ENCODE results near the gene ZNF74.

DNA sequence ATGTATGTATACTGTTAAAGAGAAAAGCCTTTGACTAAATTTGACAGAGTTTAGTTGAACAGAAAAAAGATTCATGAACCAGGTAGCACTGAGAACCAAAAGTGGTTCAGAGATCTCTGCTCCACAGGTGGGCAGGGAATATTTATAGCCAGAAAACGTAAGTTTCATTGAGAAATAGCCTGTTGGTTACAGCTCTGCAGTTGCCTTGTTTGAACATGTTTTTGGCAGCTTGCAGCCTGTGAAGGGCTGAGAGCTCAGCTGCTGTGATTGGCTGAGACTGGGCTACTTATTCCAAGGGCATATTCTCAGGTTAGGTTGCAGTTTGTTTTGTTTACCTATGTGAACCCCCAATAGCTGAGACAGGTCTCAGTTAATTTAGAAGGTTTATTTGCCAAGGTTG lies 13.5 kb upstream of the ZNF74 start:
- TF ChIP-seq CTCF (IDR thresholded peaks at IDR 0.05; ENCODE audit: poor library complexity) (no peak), EZH2phosphoT487 (IDR thresholded peaks at IDR 0.05; ENCODE audit: low read depth, severe bottlenecking, unreplicated experiment) (no peak), EZH2 (IDR thresholded peaks at IDR 0.05; ENCODE audit: borderline replicate concordance) (no peak)
